H7 (cell line): ENCODE data around the gene PLAAT4. TPM values are rescaled to one million over a fixed set of nuclear protein-coding genes. Genes with fewer than 3 reads are reported as not detected.
"Not testable (repeated sequence)": the region's sequence is repeated elsewhere in the genome, so short reads cannot be mapped to it uniquely, and the experiment has no call there.

Source experiments
- DNase-seq: peaks from one replicate; pipeline ENCODE4 v3.0.0; 2012
- H3K27me3 ChIP-seq: 2 replicates; pipeline ENCODE4 v1.6.0; 2011; ENCODE audit warnings: mild to moderate bottlenecking, low read length; ENCODE audit not compliant: control insufficient read depth, insufficient read depth
- H3K36me3 ChIP-seq: replicated peaks from 2 replicates; pipeline ENCODE4 v1.5.1; 2011; ENCODE audit warnings: low read length; ENCODE audit not compliant: control insufficient read depth, insufficient read depth
- H3K4me3 ChIP-seq: 2 replicates; pipeline ENCODE4 v1.5.1; 2011; ENCODE audit warnings: low read depth, mild to moderate bottlenecking, control low read depth, low read length, moderate library complexity; ENCODE audit not compliant: insufficient read depth
- total RNA-seq: library from RNA; depleted of rRNA; stranded (reverse); fragments of >200 nt; shearing (Covaris generic); gene quantifications from 2 replicates; pipeline ENCODE4 v1.2.3, GENCODE V29; 2014

The PLAAT4 gene
- total RNA-seq, 1 experiment from 2014 or later = 1.1 TPM

- Histone ChIP-seq H3K4me3 (no peak overlapping the region), H3K27me3 (no peaks in the 10 kb centered on the region)
These were observed 13.5 kb upstream of the PLAAT4 start for GRCh38 chr11:63523151-63523550.

DNA sequence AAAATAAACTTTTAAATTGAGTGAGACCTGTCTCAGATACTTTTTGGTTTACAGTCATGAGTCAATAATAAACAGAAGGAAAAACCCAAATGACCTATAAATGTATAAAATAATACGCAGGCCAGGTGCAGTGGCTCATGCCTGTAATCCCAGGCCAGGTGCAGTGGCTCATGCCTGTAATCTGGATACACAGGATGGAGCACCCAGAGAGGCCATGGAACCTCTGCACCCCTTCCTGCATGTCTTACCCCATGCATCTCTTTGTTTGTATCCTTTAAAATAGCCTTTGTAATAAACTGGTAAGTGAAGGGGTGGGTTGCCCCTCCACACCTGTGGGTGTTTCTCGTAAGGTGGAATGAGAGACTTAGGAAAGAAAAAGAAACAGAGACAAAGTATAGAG is 8.9 kb upstream of the PLAAT4 start:
- Histone ChIP-seq H3K36me3 (no peaks in the 10 kb centered on the region), H3K4me3 (no peak overlapping the region), H3K27me3 (no peaks in the 10 kb centered on the region)
- no peak for DNase-seq

More at GRCh38 chr11:63523151-63523550, 13.5 kb upstream of the PLAAT4 start:
- H3K36me3 ChIP-seq = no peaks in the 10 kb centered on the region
- no peak for DNase-seq

DNA sequence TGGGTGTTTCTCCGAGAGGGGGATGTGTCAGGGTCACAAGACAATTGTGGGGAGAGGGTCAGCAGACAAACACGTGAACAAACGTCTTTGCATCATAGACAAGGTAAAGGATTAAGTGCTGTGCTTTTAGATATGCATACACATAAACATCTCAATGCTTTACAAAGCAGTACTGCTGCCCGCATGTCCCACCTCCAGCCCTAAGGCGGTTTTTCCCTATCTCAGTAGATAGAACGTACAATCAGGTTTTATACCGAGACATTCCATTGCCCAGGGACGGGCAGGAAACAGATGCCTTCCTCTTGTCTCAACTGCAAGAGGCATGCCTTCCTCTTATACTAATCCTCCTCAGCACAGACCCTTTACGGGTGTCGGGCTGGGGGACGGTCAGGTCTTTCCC is 8.5 kb upstream of the PLAAT4 start:
- DNase-seq, H3K4me3 ChIP-seq, H3K36me3 ChIP-seq, H3K27me3 ChIP-seq: not testable (repeated sequence)

GRCh38 chr11:63528729-63529278 is 7.8 kb upstream of the PLAAT4 start:
- not testable (repeated sequence) for DNase-seq, H3K4me3 ChIP-seq, H3K36me3 ChIP-seq, H3K27me3 ChIP-seq

- DNase-seq, H3K4me3 ChIP-seq, H3K36me3 ChIP-seq, H3K27me3 ChIP-seq: not testable (repeated sequence)
These were observed 7.2 kb upstream of the PLAAT4 start for GRCh38 chr11:63529373-63529772.

DNA sequence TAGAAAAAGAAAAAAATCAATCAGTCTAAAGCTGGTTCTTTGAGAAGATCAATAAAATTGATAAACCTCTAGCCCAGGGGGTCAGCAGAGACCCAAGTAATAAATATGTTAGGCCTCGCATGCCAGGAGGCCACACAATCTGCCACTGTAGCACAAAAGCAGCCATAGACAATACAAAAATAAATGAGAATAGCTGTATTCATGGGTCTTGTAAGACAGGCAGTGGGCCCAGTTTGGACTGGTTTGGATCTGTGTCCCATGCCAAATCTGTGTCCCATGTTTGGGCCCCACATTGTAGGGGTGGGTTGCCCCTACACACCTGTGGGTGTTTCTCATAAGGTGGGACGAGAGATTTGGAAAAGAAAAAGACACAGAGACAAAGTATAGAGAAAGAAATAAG is 6.6 kb upstream of the PLAAT4 start:
- H3K27me3 ChIP-seq = no peaks in the 10 kb centered on the region
- H3K4me3 ChIP-seq = no peak overlapping the region
- H3K36me3 ChIP-seq = no peaks in the 10 kb centered on the region
- DNase-seq = no peak

- H3K27me3 ChIP-seq, H3K36me3 ChIP-seq, H3K4me3 ChIP-seq: not testable (repeated sequence)
- DNase-seq = peak; percentile 21
These were observed 5.4 kb upstream of the PLAAT4 start for GRCh38 chr11:63531074-63531792.

GRCh38 chr11:63532117-63532516 is 4.5 kb upstream of the PLAAT4 start:
- no peak for DNase-seq
- no peaks in the 10 kb centered on the region for H3K27me3 ChIP-seq
- no peaks in the 10 kb centered on the region for H3K36me3 ChIP-seq
- no peak overlapping the region for H3K4me3 ChIP-seq

DNA sequence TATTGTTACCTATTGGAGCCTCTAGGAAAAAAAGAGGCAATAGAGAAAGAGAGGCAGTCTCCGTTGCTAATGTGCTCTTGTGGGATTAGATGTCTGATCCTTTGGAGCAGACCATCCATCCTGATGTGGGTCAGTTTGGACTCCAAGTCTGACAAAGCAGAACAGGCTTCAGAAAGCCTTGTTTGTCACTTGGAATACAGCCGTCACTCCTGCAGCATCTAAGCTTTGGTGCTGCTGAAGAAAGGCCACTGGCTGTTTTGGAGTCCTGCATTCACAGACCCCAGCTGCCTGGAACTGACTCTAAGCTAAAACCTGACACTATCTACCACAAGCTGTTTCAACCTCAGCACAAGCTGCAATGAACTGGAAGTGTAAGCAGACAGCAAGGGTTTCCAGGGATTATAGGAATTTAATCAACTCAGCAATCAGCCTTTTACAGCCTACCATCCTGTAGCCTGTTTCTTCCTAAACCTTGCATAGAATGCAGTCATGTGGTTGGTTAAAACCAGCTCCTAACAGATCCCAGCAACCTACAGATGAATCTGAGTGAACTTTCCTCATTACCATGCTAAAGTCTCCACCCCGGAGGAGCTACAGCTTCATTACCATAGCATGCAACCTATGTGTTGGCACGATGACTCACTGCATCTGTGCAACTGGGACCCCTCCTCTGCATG is 3.7 kb upstream of the PLAAT4 start:
- H3K36me3 ChIP-seq = no peaks in the 10 kb centered on the region
- no peaks in the 10 kb centered on the region for H3K27me3 ChIP-seq
- H3K4me3 ChIP-seq = no peak overlapping the region
- DNase-seq = peak; percentile 13

DNA sequence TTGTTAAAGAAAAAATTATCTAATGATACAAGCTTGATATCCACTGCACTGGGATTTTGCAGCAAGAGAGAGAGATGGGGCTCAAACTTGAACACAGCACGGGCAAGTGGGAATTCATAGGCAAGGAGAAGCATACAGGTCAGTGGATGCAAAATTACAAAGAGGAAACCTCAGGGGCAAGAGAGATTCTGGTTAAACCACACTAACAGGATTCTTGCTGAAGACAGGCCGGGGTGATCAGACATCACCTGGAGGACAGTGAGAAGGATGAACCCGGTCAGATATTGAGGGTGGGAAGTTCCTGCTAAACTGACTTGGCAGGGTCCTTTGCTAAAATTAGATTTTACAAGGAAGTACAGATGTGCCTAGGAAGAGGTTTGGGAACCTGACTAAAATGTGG is 2.5 kb upstream of the PLAAT4 start:
- no peaks in the 10 kb centered on the region for H3K36me3 ChIP-seq

GRCh38 chr11:63534895-63535461 is 1.6 kb upstream of the PLAAT4 start:
- no peak overlapping the region for H3K4me3 ChIP-seq
- no peaks in the 10 kb centered on the region for H3K27me3 ChIP-seq
- no peaks in the 10 kb centered on the region for H3K36me3 ChIP-seq
- DNase-seq = no peak

More for the DNA sequence above, 2.5 kb upstream of the PLAAT4 start:
- no peak overlapping the region for H3K4me3 ChIP-seq
- no peak for DNase-seq
- H3K27me3 ChIP-seq = no peaks in the 10 kb centered on the region

- Histone ChIP-seq H3K36me3 (no peaks in the 10 kb centered on the region), H3K4me3 (no peak overlapping the region), H3K27me3 (no peaks in the 10 kb centered on the region)
- no peak for DNase-seq
These were observed 874 bp upstream of the PLAAT4 start for GRCh38 chr11:63535734-63536133.

DNA sequence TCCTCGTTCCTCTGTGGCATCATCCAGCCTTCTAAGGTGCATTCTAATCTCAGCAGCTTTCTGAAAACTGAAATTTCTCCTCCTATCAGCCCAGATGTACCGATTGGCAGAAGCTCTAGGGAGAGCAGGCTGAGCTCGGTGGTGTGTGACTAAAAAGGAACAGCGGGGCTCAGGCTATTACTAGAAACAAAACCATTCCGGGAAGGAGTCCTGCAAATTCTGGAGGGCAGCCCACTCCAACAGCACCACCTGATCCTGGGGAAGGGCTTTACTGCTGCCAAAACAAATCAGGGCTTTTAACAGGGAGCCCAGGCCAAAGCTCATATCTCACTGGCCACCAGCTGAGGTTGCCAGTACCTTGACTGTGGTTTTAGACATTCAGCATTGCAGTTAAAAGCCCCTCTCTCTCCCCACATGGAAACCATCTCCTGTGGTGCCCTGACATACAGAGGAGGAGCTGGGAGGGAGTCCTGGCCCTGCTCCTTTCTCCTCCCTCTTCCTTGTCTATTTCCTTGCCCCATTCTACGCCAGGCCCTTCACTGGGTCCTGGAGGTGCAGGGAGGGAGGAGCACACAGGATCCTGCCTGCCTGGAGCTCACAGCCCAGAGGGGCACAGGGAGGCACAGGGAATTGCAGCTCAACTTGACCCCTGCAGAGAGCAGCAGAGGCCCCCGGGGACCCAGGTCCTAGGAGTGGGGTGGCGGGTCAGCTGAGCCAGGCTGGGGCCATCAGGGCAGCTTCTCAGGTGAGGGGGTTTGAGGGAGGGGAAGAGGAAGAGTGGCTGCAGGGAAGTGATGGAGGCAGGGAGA is 889 bp downstream of the PLAAT4 start:
- Histone ChIP-seq H3K27me3 (no peaks in the 10 kb centered on the region), H3K36me3 (no peaks in the 10 kb centered on the region), H3K4me3 (no peak overlapping the region)
- DNase-seq = peak; percentile 23

- not testable (repeated sequence) for DNase-seq, H3K4me3 ChIP-seq, H3K27me3 ChIP-seq, H3K36me3 ChIP-seq
These were observed 5.9 kb downstream of the PLAAT4 start for GRCh38 chr11:63542506-63542905.
